ENCODE results near the gene MAPK11. TPM values are rescaled to one million over a fixed set of nuclear protein-coding genes. Genes with fewer than 3 reads are reported as not detected.

MAPK11 gene
- total and polyA plus RNA-seq, 9 of the 15 experiments (the other 6 are each of a cell fraction or from before 2014, with no cell fraction given), result 0.06 to 14.6 (median 5.3) TPM

- TF ChIP-seq E2F5 (CRISPR knock-in tag; IDR thresholded peaks at IDR 0.05) (no peak), ZNF212 (CRISPR knock-in tag; IDR thresholded peaks at IDR 0.05) (no peak), NFIC (IDR thresholded peaks at IDR 0.05) (no peak), NR3C1 (CRISPR knock-in tag; IDR thresholded peaks at IDR 0.05) (no peak), BMI1 (IDR thresholded peaks at IDR 0.05; ENCODE audit: low read length) (no peak), ZNF778 (CRISPR knock-in tag; IDR thresholded peaks at IDR 0.05) (no peak), RBFOX2 (IDR thresholded peaks at IDR 0.05; ENCODE audit: low read depth, low read length) (peak; percentile 67), SMARCA5 (IDR thresholded peaks at IDR 0.05) (no peak), ZNF830 (CRISPR knock-in tag; IDR thresholded peaks at IDR 0.05) (no peak), ELF1 (tag; IDR thresholded peaks at IDR 0.05) (peak; percentile 68), RBM25 (IDR thresholded peaks at IDR 0.05; ENCODE audit: low read depth, low read length, severe bottlenecking) (peak; percentile 96), USF2 (CRISPR knock-in tag; IDR thresholded peaks at IDR 0.05) (no peak), ZNF140 (CRISPR knock-in tag; IDR thresholded peaks at IDR 0.05) (no peak), SIX5 (IDR thresholded peaks at IDR 0.05; ENCODE audit: borderline replicate concordance in 1 of 2, insufficient read depth in 1 of 2, low read depth in 1 of 2, low read length in 2 of 2) (no peak), COPS2 (conservative IDR thresholded peaks at IDR 0.05) (no peak), NFE2 (IDR thresholded peaks at IDR 0.05; ENCODE audit: low read depth) (no peak), ZBTB9 (CRISPR knock-in tag; IDR thresholded peaks at IDR 0.05) (0 out of 2 replicates have a peak, but pooled peaks have one; percentile 39), SP1 (CRISPR knock-in tag; IDR thresholded peaks at IDR 0.05) (no peak), ATF4 (CRISPR knock-in tag; IDR thresholded peaks at IDR 0.05) (no peak), ZNF511 (CRISPR knock-in tag; IDR thresholded peaks at IDR 0.05) (peak; percentile 41; the same call in 1 of the 2 replicates), ADNP (tag; IDR thresholded peaks at IDR 0.05) (no peak), SMAD2 (IDR thresholded peaks at IDR 0.05; ENCODE audit: low read depth, low read length) (no peak), ZNF316 (IDR thresholded peaks at IDR 0.05) (no peak), RFX1 (IDR thresholded peaks at IDR 0.05) (no peak), PHF8 (IDR thresholded peaks at IDR 0.05; ENCODE audit: borderline replicate concordance, low read length) (peak; percentile 60; the same call in 1 of the 2 replicates), CREM (IDR thresholded peaks at IDR 0.05; ENCODE audit: low read depth) (no peak)
Observed at GRCh38 chr22:50250555-50251476, 19.4 kb downstream of the MAPK11 start, which contains the start of gene HDAC10 (continued).

All from K562 (cell line).